ENCODE data around the gene SIGLEC11.
"Not testable (repeated sequence)": the region's sequence is repeated elsewhere in the genome, so short reads cannot be mapped to it uniquely, and the experiment has no call there.

The SIGLEC11 gene

GRCh38 chr19:49927526-49928264 lies 33.3 kb downstream of the SIGLEC11 start:
- no peaks in the 10 kb centered on the region for H4K20me1 ChIP-seq (ENCODE audit: insufficient read depth, low read length)
- H3K79me2 ChIP-seq (ENCODE audit: insufficient read depth, low read length), result peaks cover 26% of the 10 kb centered on the region
- H3K9ac ChIP-seq (ENCODE audit: low read length), result peak overlapping the region; percentile 98
- peak overlapping the region; percentile 71 for H3K4me2 ChIP-seq (ENCODE audit: low read length)
- H3K36me3 ChIP-seq (ENCODE audit: insufficient read depth, low read length), result peaks cover 69% of the 10 kb centered on the region
- peak overlapping the region; percentile 89 for H3K4me3 ChIP-seq (ENCODE audit: low read depth, low read length, poor library complexity, severe bottlenecking)
- peaks cover 79% of the 10 kb centered on the region for H3K4me1 ChIP-seq (ENCODE audit: insufficient read depth, low read length, severe bottlenecking)
- H3K27ac ChIP-seq (ENCODE audit: low read depth, low read length, poor library complexity, severe bottlenecking), result peak overlapping the region; percentile 99
- H3F3A ChIP-seq (ENCODE audit: insufficient read depth, low read length), result 0 out of 2 replicates have a peak, but pooled peaks cover 3% of the 10 kb centered on the region
- TF ChIP-seq EZH2 (IDR thresholded peaks at IDR 0.05; ENCODE audit: borderline replicate concordance, low read length) (no peak), CTCF (IDR thresholded peaks at IDR 0.05; ENCODE audit: low read length) (no peak)
- H3K27me3 ChIP-seq (ENCODE audit: insufficient read depth, low read length), result no peaks in the 10 kb centered on the region
- no peaks in the 10 kb centered on the region for H3K9me3 ChIP-seq (ENCODE audit: low read length)
- H2AFZ ChIP-seq (ENCODE audit: low read length), result no peak overlapping the region
- no peaks in the 10 kb centered on the region for H3K9me2 ChIP-seq (ENCODE audit: low read depth, low read length)

GRCh38 chr19:49926515-49926914 lies 34.5 kb downstream of the SIGLEC11 start:
- no peaks in the 10 kb centered on the region for H4K20me1 ChIP-seq (ENCODE audit: insufficient read depth, low read length)
- peak overlapping the region; percentile 99 for H3K27ac ChIP-seq (ENCODE audit: low read depth, low read length, poor library complexity, severe bottlenecking)
- peak overlapping the region; percentile 98; the same call in 1 of the 2 replicates for H3K9ac ChIP-seq (ENCODE audit: low read length)
- H3K4me1 ChIP-seq (ENCODE audit: insufficient read depth, low read length, severe bottlenecking), result peaks cover 89% of the 10 kb centered on the region
- no peaks in the 10 kb centered on the region for H3K27me3 ChIP-seq (ENCODE audit: insufficient read depth, low read length)
- H3K36me3 ChIP-seq (ENCODE audit: insufficient read depth, low read length), result peaks cover 69% of the 10 kb centered on the region
- H3K4me3 ChIP-seq (ENCODE audit: low read depth, low read length, poor library complexity, severe bottlenecking), result peak overlapping the region; percentile 89
- no peaks in the 10 kb centered on the region for H3K9me2 ChIP-seq (ENCODE audit: low read depth, low read length)
- H3K9me3 ChIP-seq (ENCODE audit: low read length), result no peaks in the 10 kb centered on the region
- no peak overlapping the region for H2AFZ ChIP-seq (ENCODE audit: low read length)
- H3F3A ChIP-seq (ENCODE audit: insufficient read depth, low read length), result 0 out of 2 replicates have a peak, but pooled peaks cover 3% of the 10 kb centered on the region
- peak overlapping the region; percentile 71 for H3K4me2 ChIP-seq (ENCODE audit: low read length)
- peaks cover 33% of the 10 kb centered on the region for H3K79me2 ChIP-seq (ENCODE audit: insufficient read depth, low read length)
- TF ChIP-seq CTCF (IDR thresholded peaks at IDR 0.05; ENCODE audit: low read length) (no peak), EZH2 (IDR thresholded peaks at IDR 0.05; ENCODE audit: borderline replicate concordance, low read length) (no peak)

GRCh38 chr19:49925486-49925885 lies 35.5 kb downstream of the SIGLEC11 start:
- peak overlapping the region; percentile 51 for H3K4me3 ChIP-seq (ENCODE audit: low read depth, low read length, poor library complexity, severe bottlenecking)
- peak overlapping the region; percentile 59 for H3K9ac ChIP-seq (ENCODE audit: low read length)
- peaks cover 89% of the 10 kb centered on the region for H3K4me1 ChIP-seq (ENCODE audit: insufficient read depth, low read length, severe bottlenecking)
- 0 out of 2 replicates have a peak, but pooled peaks cover 3% of the 10 kb centered on the region for H3F3A ChIP-seq (ENCODE audit: insufficient read depth, low read length)
- no peak for TF ChIP-seq EZH2 (IDR thresholded peaks at IDR 0.05; ENCODE audit: borderline replicate concordance, low read length)
- no peak for TF ChIP-seq CTCF (IDR thresholded peaks at IDR 0.05; ENCODE audit: low read length)
- no peaks in the 10 kb centered on the region for H3K9me3 ChIP-seq (ENCODE audit: low read length)
- H3K36me3 ChIP-seq (ENCODE audit: insufficient read depth, low read length), result peaks cover 63% of the 10 kb centered on the region
- H3K9me2 ChIP-seq (ENCODE audit: low read depth, low read length), result no peaks in the 10 kb centered on the region
- no peak overlapping the region for H2AFZ ChIP-seq (ENCODE audit: low read length)
- H3K79me2 ChIP-seq (ENCODE audit: insufficient read depth, low read length), result peaks cover 34% of the 10 kb centered on the region
- peak overlapping the region; percentile 61 for H3K4me2 ChIP-seq (ENCODE audit: low read length)
- no peaks in the 10 kb centered on the region for H4K20me1 ChIP-seq (ENCODE audit: insufficient read depth, low read length)
- H3K27me3 ChIP-seq (ENCODE audit: insufficient read depth, low read length), result no peaks in the 10 kb centered on the region
- H3K27ac ChIP-seq (ENCODE audit: low read depth, low read length, poor library complexity, severe bottlenecking), result peak overlapping the region; percentile 99

- Histone ChIP-seq H3K4me3 (ENCODE audit: low read depth, low read length, poor library complexity, severe bottlenecking) (peak overlapping the region; percentile 51), H3K4me1 (ENCODE audit: insufficient read depth, low read length, severe bottlenecking) (peaks cover 91% of the 10 kb centered on the region), H3K36me3 (ENCODE audit: insufficient read depth, low read length) (peaks cover 57% of the 10 kb centered on the region), H3K4me2 (ENCODE audit: low read length) (peak overlapping the region; percentile 61), H3K79me2 (ENCODE audit: insufficient read depth, low read length) (peaks cover 39% of the 10 kb centered on the region), H3K27ac (ENCODE audit: low read depth, low read length, poor library complexity, severe bottlenecking) (peak overlapping the region; percentile 99), H3K9ac (ENCODE audit: low read length) (peak overlapping the region; percentile 59)
- not testable (repeated sequence) for H3K9me3 ChIP-seq (ENCODE audit: low read length); H3K27me3 ChIP-seq (ENCODE audit: insufficient read depth, low read length); H3K9me2 ChIP-seq (ENCODE audit: low read depth, low read length); H3F3A ChIP-seq (ENCODE audit: insufficient read depth, low read length); H4K20me1 ChIP-seq (ENCODE audit: insufficient read depth, low read length); H2AFZ ChIP-seq (ENCODE audit: low read length)
Measured at GRCh38 chr19:49924881-49925210, 36.1 kb downstream of the SIGLEC11 start.

Data from OCI-LY1 (cell line).